K562 (cell line): Measurements from ENCODE around the gene GCA. TPM values are rescaled to one million over a fixed set of nuclear protein-coding genes. Genes with fewer than 3 reads are reported as not detected.

Experiments used
- ATAC-seq: fragments of 200-7000 bp; cut with Tn5 transposase; 3 replicates; pipeline ENCODE4 v1.9.1; 2020; ENCODE audit warnings: moderate library complexity
- BruUV-seq: library from RNA; stranded (reverse); fragments of 400-500 nt; replicated peaks from 2 replicates; lab custom pipeline; 2021; lab: Mats Ljungman, UMichigan
- CTCF ChIA-PET: fragments of 300-600 bp; formaldehyde crosslinking; extraction: SDS; loops from one replicate; lab custom pipeline; 2021; ENCODE audit warnings: low intra/inter-chr PET ratio; lab: Yijun Ruan, JAX
- POLR2A ChIA-PET: fragments of 300-600, 350-650 bp; sonication (Branson Sonifier 250); formaldehyde crosslinking; extraction: SDS; loops from one replicate; lab custom pipeline; 2021; ENCODE audit warnings: antibody characterized with exemption, inconsistent platforms; lab: Yijun Ruan, JAX
- DNase-seq, 4 experiments: peaks; one replicate each; pipeline versions ENCODE4 v3.0.0 to v3.0.0-alpha.2; 2011 to 2018; ENCODE audit warnings: low spot score in 3 of 4, mixed read lengths in 3 of 4; ENCODE audit errors: extremely low read depth in 1 of 4
- FAIRE-seq: peaks from 2 replicates; lab custom pipeline; 2011; peaks lifted over from hg19 to GRCh38; lab: Jason Lieb, UNC
- H2AFZ ChIP-seq: 2 replicates; pipeline ENCODE4 v1.6.0; 2011; ENCODE audit warnings: low read depth, low read length, control low read depth, inconsistent platforms
- H3K27ac ChIP-seq: fragments of 200-600 bp; 3 replicates; pipeline ENCODE4 v1.8.0; 2011; ENCODE audit warnings: low read depth, mild to moderate bottlenecking, control low read depth, inconsistent platforms, low read length, moderate library complexity, mixed read lengths; ENCODE audit errors: extremely low read depth
- H3K27me3 ChIP-seq, 2 experiments: fragments of 300-600 bp in 1 of 2; 2 replicates in 1 of 2; 3 replicates in 1 of 2; pipeline versions ENCODE4 v1.6.0 to v1.8.0; 2011; ENCODE audit warnings: inconsistent platforms in 2 of 2, low read length in 2 of 2, mild to moderate bottlenecking in 1 of 2, mixed read lengths in 1 of 2, moderate library complexity in 1 of 2; ENCODE audit not compliant: control insufficient read depth in 2 of 2, insufficient read depth in 2 of 2
- H3K36me3 ChIP-seq: fragments of 300-600 bp; 3 replicates; pipeline ENCODE4 v1.8.0; 2011; ENCODE audit warnings: mild to moderate bottlenecking, low read length, inconsistent platforms; ENCODE audit not compliant: control insufficient read depth, insufficient read depth
- H3K4me1 ChIP-seq, 2 experiments: fragments of 200-600 bp in 1 of 2; replicated peaks in 1 of 2; 2 replicates in 1 of 2; 3 replicates in 1 of 2; pipeline versions ENCODE4 v1.5.1 to v1.8.0; 2011; ENCODE audit warnings: inconsistent platforms in 2 of 2, low read length in 2 of 2, mild to moderate bottlenecking in 1 of 2, mixed read lengths in 1 of 2, moderate library complexity in 1 of 2; ENCODE audit not compliant: control insufficient read depth in 2 of 2, insufficient read depth in 2 of 2
- H3K4me2 ChIP-seq: 2 replicates; pipeline ENCODE4 v1.6.1; 2011; ENCODE audit warnings: low read length, control low read depth, inconsistent platforms, mixed read lengths; ENCODE audit not compliant: insufficient read depth
- H3K4me3 ChIP-seq: fragments of 200-600 bp; sonication (generic), shearing (Covaris generic); 2 replicates; pipeline ENCODE4 v1.5.1; 2016; ENCODE audit warnings: control low read depth, inconsistent platforms
- H3K79me2 ChIP-seq: fragments of 200-600 bp; 3 replicates; pipeline ENCODE4 v1.8.0; 2011; ENCODE audit warnings: low read length, inconsistent platforms; ENCODE audit not compliant: control insufficient read depth, insufficient read depth
- H3K9ac ChIP-seq, 2 experiments: 2 replicates each; pipeline versions ENCODE4 v1.6.0 to v1.6.1; 2011; ENCODE audit warnings: low read depth in 2 of 2, low read length in 2 of 2, control low read depth in 1 of 2, inconsistent platforms in 1 of 2, mild to moderate bottlenecking in 1 of 2, mixed read lengths in 1 of 2; ENCODE audit not compliant: insufficient read depth in 1 of 2
- H3K9me1 ChIP-seq: one replicate; pipeline ENCODE4 v1.6.0; 2011; ENCODE audit warnings: inconsistent platforms, mild to moderate bottlenecking, low read length, moderate library complexity; ENCODE audit not compliant: control insufficient read depth, insufficient read depth
- H3K9me3 ChIP-seq: replicated peaks from 2 replicates; pipeline ENCODE4 v1.5.1; 2011; ENCODE audit warnings: low read depth, low read length, inconsistent platforms; ENCODE audit not compliant: control insufficient read depth, insufficient read depth
- H4K20me1 ChIP-seq: replicated peaks from 2 replicates; pipeline ENCODE4 v1.6.1; 2011; ENCODE audit warnings: low read length, inconsistent platforms, mixed read lengths; ENCODE audit not compliant: control insufficient read depth, insufficient read depth
- CBX5 ChIP-seq: IDR thresholded peaks from 2 replicates; pipeline ENCODE4 v1.6.1; 2014; ENCODE audit warnings: low read depth, borderline replicate concordance
- HMG20B ChIP-seq: fragments of 250-450 bp; sonication (Bioruptor Pico); IDR thresholded peaks from 2 replicates; pipeline ENCODE4 v1.5.0; 2021; ENCODE audit warnings: mild to moderate bottlenecking
- MCM3 ChIP-seq: fragments of 450-650 bp; IDR thresholded peaks from 2 replicates; pipeline ENCODE4 v1.6.1; 2016
- NCOA6 ChIP-seq: fragments of 450-650 bp; IDR thresholded peaks from 2 replicates; pipeline ENCODE4 v1.6.1; 2017; ENCODE audit warnings: mild to moderate bottlenecking
- RNF2 ChIP-seq: sonication (generic); IDR thresholded peaks from 2 replicates; pipeline ENCODE4 v1.6.1; 2016
- ZBTB7A ChIP-seq: IDR thresholded peaks from 2 replicates; pipeline ENCODE4 v1.6.1; 2011; ENCODE audit warnings: low read depth, mild to moderate bottlenecking, low read length, moderate library complexity, borderline replicate concordance; ENCODE audit not compliant: control insufficient read depth
- ZNF239 ChIP-seq: fragments of 250-450 bp; sonication (Bioruptor Pico); IDR thresholded peaks from 2 replicates; pipeline ENCODE4 v1.4.0; 2020; ENCODE audit warnings: mild to moderate bottlenecking
- ZNF707 ChIP-seq: fragments of 250-450 bp; sonication (Bioruptor Pico); conservative IDR thresholded peaks from 2 replicates; pipeline ENCODE4 v1.8.0; 2022; ENCODE audit warnings: inconsistent platforms, mild to moderate bottlenecking, moderate library complexity
- whole genome bisulfite sequencing: fragments of 100-300 bp; shearing (Covaris generic); methylation state at CpG from one replicate; pipeline ENCODE4 v1.1.6; 2016; ENCODE audit warnings: low coverage, mixed read lengths; ENCODE audit not compliant: insufficient coverage; ENCODE audit errors: missing lambda C conversion rate; 5-methylcytosine and 5-hydroxymethylcytosine counted together
- in situ Hi-C: fragments of 300-500 bp; cut with MboI; formaldehyde crosslinking; loops from 4 replicates; pipeline ENCODE4 v1.15.0; 2018; ENCODE audit warnings: inconsistent platforms, mixed read lengths
- intact Hi-C: fragments of 100-400 bp; cut with micrococcal nuclease; formaldehyde crosslinking; loops from 2 replicates; pipeline ENCODE4 v1.14.2; 2022
- polyA plus RNA-seq, 8 experiments: library from polyadenylated mRNA; depleted of rRNA in 4 of 8; stranded (reverse) in 5 of 8; unstranded in 3 of 8; fragments of >200 nt; fragmentation: Nextera tagmentation in 2 of 8; fragmentation: Illumina TruSeq in 1 of 8; extraction: Ambion mirVana in 2 of 8; extraction: Trizol in 1 of 8; gene quantifications; 2 replicates each; pipeline versions ENCODE4 v1.2.1 to v1.2.3, GENCODE V29; 2011 to 2014; ENCODE audit warnings: inconsistent platforms in 1 of 8, missing spikeins in 1 of 8
- total RNA-seq, 7 experiments: library from RNA; depleted of rRNA in 6 of 7; stranded (reverse); fragments of >200 nt in 6 of 7; fragmentation: Illumina TruSeq in 2 of 7; extraction: Trizol in 2 of 7; gene quantifications; 2 replicates each; pipeline versions ENCODE4 v1.2.1 to v1.2.3, GENCODE V29; 2011 to 2021; ENCODE audit warnings: low replicate concordance in 1 of 7
- TF ChIP-seq, protein P1 (sequence below), 2 experiments: fragments of 450-650 bp; IDR thresholded peaks; 2 replicates each; pipeline ENCODE4 v1.6.1; 2016
- TF ChIP-seq, protein P2 (sequence below): fragments of 250-450 bp; sonication (Bioruptor Pico); IDR thresholded peaks from 2 replicates; pipeline ENCODE4 v1.4.0; 2020; ENCODE audit warnings: mild to moderate bottlenecking, moderate library complexity, borderline replicate concordance

GCA gene
- total and polyA plus RNA-seq, 9 of the 15 experiments (the other 6 are each of a cell fraction or from before 2014, with no cell fraction given) = 0.24 to 0.79 (median 0.41) TPM; not detected in 1

DNA sequence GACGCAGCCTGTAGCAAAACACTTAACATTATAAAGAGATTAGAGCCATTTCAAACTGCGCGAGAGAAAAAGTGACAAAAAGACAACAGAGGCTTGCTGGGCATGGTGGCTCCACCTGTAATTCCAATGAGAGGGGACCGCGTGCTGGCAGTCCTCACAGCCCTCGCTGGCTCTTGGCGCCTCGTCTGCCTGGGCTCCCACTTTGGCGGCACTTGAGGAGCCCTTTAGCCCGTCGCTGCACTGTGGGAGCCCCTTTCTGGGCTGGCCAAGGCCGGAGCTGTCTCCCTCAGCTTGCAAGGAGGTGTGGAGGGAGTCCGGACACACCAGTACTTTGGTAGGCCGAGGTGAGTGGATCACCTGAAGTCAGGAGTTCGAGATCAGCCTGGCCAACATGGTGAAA is 16.1 kb upstream of the GCA start:
- CTCF ChIA-PET = no interaction called here
- intact Hi-C loops = no loop called here

More for the DNA sequence above, 16.1 kb upstream of the GCA start:
- no peak overlapping the region for H2AFZ ChIP-seq
- H3K4me2 ChIP-seq = no peak overlapping the region
- no peaks in the 10 kb centered on the region for H3K79me2 ChIP-seq
- no TSS peak for BruUV-seq
- H3K27me3 ChIP-seq = no peaks in the 10 kb centered on the region
- 2% methylated on average over 14 of the region's 15 CpGs for WGBS
- ATAC-seq (no peak), DNase-seq (no peak), FAIRE-seq (no peak)
- in situ Hi-C loops = no loop called here
- no peaks in the 10 kb centered on the region for H4K20me1 ChIP-seq
- H3K4me3 ChIP-seq = no peak overlapping the region
- no peaks in the 10 kb centered on the region for H3K36me3 ChIP-seq
- POLR2A ChIA-PET = no interaction called here
- no peaks in the 10 kb centered on the region for H3K9me1 ChIP-seq
- H3K27ac ChIP-seq = no peak overlapping the region
- TF ChIP-seq ZNF239 (CRISPR knock-in tag) = no peak
- TF ChIP-seq, protein P1, sequence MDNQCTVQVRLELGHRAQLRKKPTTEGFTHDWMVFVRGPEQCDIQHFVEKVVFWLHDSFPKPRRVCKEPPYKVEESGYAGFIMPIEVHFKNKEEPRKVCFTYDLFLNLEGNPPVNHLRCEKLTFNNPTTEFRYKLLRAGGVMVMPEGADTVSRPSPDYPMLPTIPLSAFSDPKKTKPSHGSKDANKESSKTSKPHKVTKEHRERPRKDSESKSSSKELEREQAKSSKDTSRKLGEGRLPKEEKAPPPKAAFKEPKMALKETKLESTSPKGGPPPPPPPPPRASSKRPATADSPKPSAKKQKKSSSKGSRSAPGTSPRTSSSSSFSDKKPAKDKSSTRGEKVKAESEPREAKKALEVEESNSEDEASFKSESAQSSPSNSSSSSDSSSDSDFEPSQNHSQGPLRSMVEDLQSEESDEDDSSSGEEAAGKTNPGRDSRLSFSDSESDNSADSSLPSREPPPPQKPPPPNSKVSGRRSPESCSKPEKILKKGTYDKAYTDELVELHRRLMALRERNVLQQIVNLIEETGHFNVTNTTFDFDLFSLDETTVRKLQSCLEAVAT (IDR thresholded peaks at IDR 0.05) = no peak
- no peak for TF ChIP-seq NCOA6
- no peak for TF ChIP-seq ZBTB7A
- no peak for TF ChIP-seq HMG20B (CRISPR knock-in tag)
- TF ChIP-seq, protein P2, sequence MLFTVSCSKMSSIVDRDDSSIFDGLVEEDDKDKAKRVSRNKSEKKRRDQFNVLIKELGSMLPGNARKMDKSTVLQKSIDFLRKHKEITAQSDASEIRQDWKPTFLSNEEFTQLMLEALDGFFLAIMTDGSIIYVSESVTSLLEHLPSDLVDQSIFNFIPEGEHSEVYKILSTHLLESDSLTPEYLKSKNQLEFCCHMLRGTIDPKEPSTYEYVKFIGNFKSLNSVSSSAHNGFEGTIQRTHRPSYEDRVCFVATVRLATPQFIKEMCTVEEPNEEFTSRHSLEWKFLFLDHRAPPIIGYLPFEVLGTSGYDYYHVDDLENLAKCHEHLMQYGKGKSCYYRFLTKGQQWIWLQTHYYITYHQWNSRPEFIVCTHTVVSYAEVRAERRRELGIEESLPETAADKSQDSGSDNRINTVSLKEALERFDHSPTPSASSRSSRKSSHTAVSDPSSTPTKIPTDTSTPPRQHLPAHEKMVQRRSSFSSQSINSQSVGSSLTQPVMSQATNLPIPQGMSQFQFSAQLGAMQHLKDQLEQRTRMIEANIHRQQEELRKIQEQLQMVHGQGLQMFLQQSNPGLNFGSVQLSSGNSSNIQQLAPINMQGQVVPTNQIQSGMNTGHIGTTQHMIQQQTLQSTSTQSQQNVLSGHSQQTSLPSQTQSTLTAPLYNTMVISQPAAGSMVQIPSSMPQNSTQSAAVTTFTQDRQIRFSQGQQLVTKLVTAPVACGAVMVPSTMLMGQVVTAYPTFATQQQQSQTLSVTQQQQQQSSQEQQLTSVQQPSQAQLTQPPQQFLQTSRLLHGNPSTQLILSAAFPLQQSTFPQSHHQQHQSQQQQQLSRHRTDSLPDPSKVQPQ (CRISPR knock-in tag) = no peak
- no peak for TF ChIP-seq MCM3
- TF ChIP-seq CBX5 = no peak
- TF ChIP-seq RNF2 = no peak
- TF ChIP-seq ZNF707 (CRISPR knock-in tag) = no peak
- no peak overlapping the region for H3K9ac ChIP-seq
- no peaks in the 10 kb centered on the region for H3K4me1 ChIP-seq
- H3K9me3 ChIP-seq = 0 out of 2 replicates have a peak, but pooled peaks cover 2% of the 10 kb centered on the region
